Measurements from ENCODE around the gene AZU1. TPM values are rescaled to one million over a fixed set of nuclear protein-coding genes. Genes with fewer than 3 reads are reported as not detected.
"Not testable (repeated sequence)": the region's sequence is repeated elsewhere in the genome, so short reads cannot be mapped to it uniquely, and the experiment has no call there.

The AZU1 gene
- total RNA-seq, 1 donor from 2014 or later: 1.3 TPM

- Mint-ChIP-seq H3K27ac (no peak within 1 kb of the TSS), H3K4me3 (no peak within 1 kb of the TSS), H3K4me1 (peaks cover 9% of the 10 kb centered on the region), H3K9me3 (no peaks in the 10 kb centered on the region), H3K36me3 (ENCODE audit: low read depth) (no peaks in the 10 kb centered on the region), H3K27me3 (peaks cover 30% of the 10 kb centered on the region)
- ChIA-PET POLR2A (interaction anchor here (1.0 kb wide), 1 partner anchor 44 kb away, joined by 3 read pairs; the partner anchor contains the start of gene PTBP1), CTCF (no interaction called here)
- no peak for DNase-seq
- ATAC-seq (ENCODE audit: low read depth): no peak
- intact Hi-C loops (cut with micrococcal nuclease): no loop called here
- TF ChIP-seq CTCF (IDR thresholded peaks at IDR 0.05): no peak
Observed at GRCh38 chr19:840519-841206, 13.0 kb downstream of the AZU1 start, which contains the start of gene PRTN3. PRTN3 (plus strand) TSS chr19:840999; CDS start chr19:841009, 10 bp downstream.

- ATAC-seq (ENCODE audit: low read depth); intact Hi-C loops (cut with micrococcal nuclease); H3K4me3 Mint-ChIP-seq; DNase-seq; POLR2A ChIA-PET; H3K27ac Mint-ChIP-seq; H3K9me3 Mint-ChIP-seq; CTCF ChIA-PET; H3K36me3 Mint-ChIP-seq (ENCODE audit: low read depth): not testable (repeated sequence)
- Mint-ChIP-seq H3K4me1 (peaks cover 11% of the 10 kb centered on the region), H3K27me3 (peaks cover 38% of the 10 kb centered on the region)
Observed at GRCh38 chr19:842802-843179, 15.2 kb downstream of the AZU1 start.

- Mint-ChIP-seq H3K36me3 (ENCODE audit: low read depth) (no peaks in the 10 kb centered on the region), H3K4me1 (peaks cover 11% of the 10 kb centered on the region), H3K9me3 (no peaks in the 10 kb centered on the region), H3K27ac (no peak overlapping the region), H3K27me3 (peaks cover 40% of the 10 kb centered on the region), H3K4me3 (no peak overlapping the region)
- ChIA-PET POLR2A (no interaction called here), CTCF (no interaction called here)
- TF ChIP-seq CTCF (IDR thresholded peaks at IDR 0.05): no peak
- ATAC-seq (ENCODE audit: low read depth) (no peak), DNase-seq (no peak)
- intact Hi-C loops (cut with micrococcal nuclease): no loop called here
Observed at GRCh38 chr19:843180-843835, 15.7 kb downstream of the AZU1 start.

GRCh38 chr19:843836-844545, 16.4 kb downstream of the AZU1 start:
- no peak overlapping the region for H3K4me3 Mint-ChIP-seq
- H3K36me3 Mint-ChIP-seq (ENCODE audit: low read depth): no peaks in the 10 kb centered on the region
- CTCF ChIA-PET: no interaction called here
- H3K9me3 Mint-ChIP-seq: no peaks in the 10 kb centered on the region
- no peak for TF ChIP-seq CTCF (IDR thresholded peaks at IDR 0.05)
- ATAC-seq (ENCODE audit: low read depth): no peak
- DNase-seq: no peak
- no peak overlapping the region for H3K27ac Mint-ChIP-seq
- peaks cover 42% of the 10 kb centered on the region for H3K27me3 Mint-ChIP-seq
- H3K4me1 Mint-ChIP-seq: peaks cover 11% of the 10 kb centered on the region
- POLR2A ChIA-PET: no interaction called here
- intact Hi-C loops (cut with micrococcal nuclease): no loop called here

GRCh38 chr19:844546-844971, 16.9 kb downstream of the AZU1 start:
- H3K36me3 Mint-ChIP-seq (ENCODE audit: low read depth): no peaks in the 10 kb centered on the region
- intact Hi-C loops (cut with micrococcal nuclease): no loop called here
- ChIA-PET CTCF (no interaction called here), POLR2A (interaction anchor here (0.6 kb wide), 1 partner anchor 74 kb away, joined by 4 read pairs; no protein-coding TSS in a partner anchor)
- H3K4me3 Mint-ChIP-seq: no peak overlapping the region
- H3K4me1 Mint-ChIP-seq: peaks cover 11% of the 10 kb centered on the region
- H3K27ac Mint-ChIP-seq: no peak overlapping the region
- no peak for ATAC-seq (ENCODE audit: low read depth)
- TF ChIP-seq CTCF (IDR thresholded peaks at IDR 0.05): no peak
- no peaks in the 10 kb centered on the region for H3K9me3 Mint-ChIP-seq
- peaks cover 45% of the 10 kb centered on the region for H3K27me3 Mint-ChIP-seq
- no peak for DNase-seq
